ENCODE results near the gene NEO1. TPM values are rescaled to one million over a fixed set of nuclear protein-coding genes. Genes with fewer than 3 reads are reported as not detected.

The NEO1 gene
- total RNA-seq: 14.4 TPM
- long read RNA-seq, partial matches to known transcripts: 0 of 2 reads
- long read RNA-seq, other reads (novel, unspliced or antisense): 1 of 2 reads

- DNase-seq (peak; percentile 94), ATAC-seq (peak; percentile 96)
- intact Hi-C loops (cut with micrococcal nuclease): no loop called here
Observed at GRCh38 chr15:73051807-73052652, at the start of gene NEO1. NEO1 (plus strand) TSS chr15:73052463; CDS start chr15:73052676, 213 bp downstream.

- ATAC-seq (no peak), DNase-seq (no peak)
- intact Hi-C loops (cut with micrococcal nuclease): no loop called here
Observed at GRCh38 chr15:73004462-73004861, 47.8 kb upstream of the NEO1 start.

GRCh38 chr15:73005032-73005431 is 47.2 kb upstream of the NEO1 start:
- intact Hi-C loops (cut with micrococcal nuclease): no loop called here
- ATAC-seq: no peak
- no peak for DNase-seq

GRCh38 chr15:73005446-73005845 is 46.8 kb upstream of the NEO1 start:
- intact Hi-C loops (cut with micrococcal nuclease): no loop called here
- ATAC-seq (no peak), DNase-seq (no peak)

- intact Hi-C loops (cut with micrococcal nuclease): no loop called here
- no peak for DNase-seq
- no peak for ATAC-seq
Observed at GRCh38 chr15:73006523-73006922, 45.7 kb upstream of the NEO1 start.

- ATAC-seq: peak; percentile 24
- DNase-seq: no peak
- intact Hi-C loops (cut with micrococcal nuclease): no loop called here
Observed at GRCh38 chr15:73009066-73010056, 42.9 kb upstream of the NEO1 start.

- ATAC-seq: peak; percentile 32
- intact Hi-C loops (cut with micrococcal nuclease): no loop called here
- no peak for DNase-seq
Observed at GRCh38 chr15:73010154-73011152, 41.8 kb upstream of the NEO1 start.

GRCh38 chr15:73014904-73015303 is 37.4 kb upstream of the NEO1 start:
- intact Hi-C loops (cut with micrococcal nuclease): no loop called here
- no peak for ATAC-seq
- no peak for DNase-seq

- no peak for ATAC-seq
- DNase-seq: no peak
- intact Hi-C loops (cut with micrococcal nuclease): no loop called here
Observed at GRCh38 chr15:73015493-73015892, 36.8 kb upstream of the NEO1 start.

GRCh38 chr15:73017987-73018386 is 34.3 kb upstream of the NEO1 start:
- intact Hi-C loops (cut with micrococcal nuclease): no loop called here
- ATAC-seq (no peak), DNase-seq (no peak)

- intact Hi-C loops (cut with micrococcal nuclease): no loop called here
- no peak for DNase-seq
- ATAC-seq: no peak
Observed at GRCh38 chr15:73019154-73019553, 33.1 kb upstream of the NEO1 start.

GRCh38 chr15:73019601-73020146 is 32.6 kb upstream of the NEO1 start:
- ATAC-seq: no peak
- DNase-seq: no peak
- intact Hi-C loops (cut with micrococcal nuclease): no loop called here

GRCh38 chr15:73021139-73021621 is 31.1 kb upstream of the NEO1 start:
- DNase-seq (no peak), ATAC-seq (no peak)
- intact Hi-C loops (cut with micrococcal nuclease): no loop called here

GRCh38 chr15:73022161-73022560 is 30.1 kb upstream of the NEO1 start:
- DNase-seq (no peak), ATAC-seq (no peak)
- intact Hi-C loops (cut with micrococcal nuclease): no loop called here

GRCh38 chr15:73023071-73023470 is 29.2 kb upstream of the NEO1 start:
- intact Hi-C loops (cut with micrococcal nuclease): no loop called here
- ATAC-seq (no peak), DNase-seq (no peak)

- intact Hi-C loops (cut with micrococcal nuclease): no loop called here
- no peak for DNase-seq
- no peak for ATAC-seq
Observed at GRCh38 chr15:73024168-73024567, 28.1 kb upstream of the NEO1 start.

- ATAC-seq: no peak
- intact Hi-C loops (cut with micrococcal nuclease): no loop called here
- no peak for DNase-seq
Observed at GRCh38 chr15:73026511-73027054, 25.7 kb upstream of the NEO1 start.

GRCh38 chr15:73028031-73028430 is 24.2 kb upstream of the NEO1 start:
- DNase-seq (no peak), ATAC-seq (no peak)
- intact Hi-C loops (cut with micrococcal nuclease): no loop called here

All from left ventricle myocardium superior (tissue), 1 donor.